GM19023 (cell line): ENCODE results near the gene SYT1.
A peak's percentile ranks its signal among the peaks of the same experiment; 100 is the strongest.

ENCODE experiments used
- ATAC-seq: cut with Tn5 transposase; IDR thresholded peaks from one replicate; pipeline ENCODE4 v1.9.1; 2021; ENCODE audit warnings: mild to moderate bottlenecking, moderate library complexity; ENCODE audit not compliant: unreplicated experiment

Gene SYT1

DNA sequence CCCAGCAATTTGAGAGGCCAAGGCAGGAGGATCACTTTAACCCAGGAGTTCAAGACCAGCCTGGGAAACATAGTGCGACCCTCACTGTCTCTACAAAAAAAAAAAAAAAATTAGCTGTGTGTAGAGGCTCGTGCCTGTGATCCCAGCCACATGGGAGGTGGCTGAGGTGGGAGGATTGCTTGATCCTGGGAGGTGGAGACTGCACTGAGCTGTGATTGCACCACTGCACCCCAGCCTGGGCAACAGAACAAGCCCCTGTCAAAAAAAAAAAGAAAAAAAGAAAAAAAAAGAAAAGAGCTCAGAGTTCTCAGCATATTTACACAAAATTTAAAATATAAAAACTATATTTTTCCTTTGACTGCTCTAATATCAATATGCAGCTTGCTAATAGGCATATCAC lies 260.8 kb downstream of the SYT1 start:
- no peak for ATAC-seq

DNA sequence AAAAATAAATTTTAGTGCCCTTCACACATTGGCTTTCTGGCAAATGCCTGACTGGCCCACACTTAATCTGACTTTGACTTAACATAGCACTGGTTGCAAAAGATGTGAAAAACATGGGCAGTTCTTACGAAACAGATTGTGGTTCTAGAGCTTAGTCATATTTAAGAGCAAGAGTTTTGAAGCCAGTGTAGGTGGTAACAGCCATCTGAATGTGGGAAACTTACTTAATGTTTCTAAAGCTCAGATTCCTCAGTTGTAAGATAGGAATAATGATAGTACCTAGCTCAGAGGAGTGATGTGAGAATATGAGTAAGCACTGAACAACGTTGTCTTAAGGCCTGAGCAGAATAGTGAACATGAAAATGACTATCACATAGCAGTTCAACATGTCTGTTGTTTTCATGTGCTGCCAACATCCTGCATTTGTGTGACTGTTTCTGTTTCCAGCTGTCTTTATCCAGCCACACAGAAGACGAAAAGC lies 262.7 kb downstream of the SYT1 start:
- peak; percentile 94 for ATAC-seq

DNA sequence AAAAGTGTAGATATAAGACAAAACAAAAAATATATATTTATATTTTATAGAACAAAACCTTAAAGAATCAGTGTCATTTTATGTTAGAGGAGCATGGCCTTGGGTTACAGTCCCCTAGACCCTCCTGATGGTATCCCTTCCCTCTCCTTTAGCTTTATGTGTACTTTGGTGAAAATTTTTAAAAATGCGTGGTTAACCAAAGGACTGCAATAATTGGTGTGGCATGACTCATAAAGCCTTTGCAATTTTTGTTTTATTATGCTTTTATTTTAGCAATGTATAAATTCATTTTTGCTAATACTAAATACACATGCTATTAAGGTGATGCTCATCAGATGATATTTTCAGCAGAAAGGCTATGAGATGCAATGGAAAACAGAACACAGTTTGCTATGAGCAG lies 264.4 kb downstream of the SYT1 start:
- no peak for ATAC-seq

DNA sequence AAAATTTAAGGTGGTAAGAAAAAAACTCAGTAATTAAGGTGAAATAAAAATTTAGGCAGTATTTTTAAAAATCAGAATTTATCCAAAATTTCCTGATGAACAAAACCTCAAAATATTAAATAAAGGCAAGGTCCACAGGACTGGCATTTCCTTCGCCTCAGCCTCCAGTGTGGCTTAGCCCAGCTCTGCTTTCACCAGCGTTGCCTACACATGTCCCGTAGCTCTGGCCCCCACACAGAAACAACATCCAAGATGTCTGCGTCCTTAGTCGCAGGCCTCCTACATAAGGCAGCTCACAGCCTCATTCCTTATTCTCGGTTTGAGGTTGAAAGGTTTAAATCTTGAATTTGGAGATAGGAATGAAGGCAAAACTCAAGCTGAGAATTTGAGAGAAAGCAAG lies 274.3 kb downstream of the SYT1 start:
- no peak for ATAC-seq

DNA sequence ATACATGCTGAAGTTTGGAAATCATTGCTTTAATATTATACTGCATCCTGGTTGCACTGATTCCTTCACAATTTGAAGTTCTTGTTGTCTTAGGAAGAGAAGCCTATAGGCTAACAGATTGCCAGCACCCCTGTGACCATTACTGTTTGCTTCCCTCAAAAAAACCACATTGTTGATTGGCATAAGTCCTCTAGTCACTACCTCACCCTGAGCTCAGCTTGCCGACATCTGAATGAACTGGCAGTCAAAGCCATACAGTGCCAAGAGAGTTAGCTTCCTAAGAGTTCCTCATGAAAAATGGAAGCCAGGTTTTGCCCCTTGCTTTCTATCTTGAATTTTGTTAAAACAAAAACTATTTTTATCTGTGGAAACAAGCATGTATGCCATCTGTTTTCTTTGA lies 276.1 kb downstream of the SYT1 start:
- ATAC-seq, result no peak

DNA sequence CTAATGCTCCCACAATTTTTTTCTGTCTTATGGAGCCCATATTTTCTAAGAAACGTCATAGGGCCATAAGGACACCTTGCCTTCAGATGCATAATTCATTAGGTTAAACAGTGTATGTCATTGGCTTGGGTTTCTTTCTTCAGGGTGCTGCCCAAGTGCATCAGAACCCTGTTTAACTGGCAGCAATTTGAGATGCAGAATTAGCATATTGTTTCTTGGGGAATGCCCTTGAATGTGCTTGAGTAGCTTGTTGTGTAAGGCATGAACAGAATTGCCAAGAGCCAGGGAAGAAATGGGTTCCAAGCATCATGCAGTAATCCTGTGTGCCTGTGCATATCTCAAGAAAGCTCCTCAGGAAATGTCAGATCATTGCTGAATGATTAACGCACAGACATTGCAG lies 277.2 kb downstream of the SYT1 start:
- no peak for ATAC-seq

DNA sequence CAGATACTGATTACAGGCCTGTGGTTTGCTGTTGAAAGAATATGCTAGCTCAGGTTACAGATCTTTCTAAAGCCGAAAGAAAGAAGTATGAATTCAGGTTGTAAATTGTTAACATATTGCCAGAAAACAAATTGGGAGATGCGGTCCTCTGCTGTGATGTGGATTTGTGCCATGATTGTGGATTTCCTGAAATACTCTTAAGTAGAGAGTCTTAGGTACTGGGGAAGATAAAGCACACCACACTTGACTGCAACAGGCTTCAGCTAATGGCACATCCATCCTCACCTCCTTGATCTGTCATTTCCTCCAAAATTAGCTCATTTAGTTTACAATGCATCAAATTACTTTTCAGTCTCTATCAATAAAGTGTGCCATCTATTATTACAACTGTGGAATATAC lies 279.2 kb downstream of the SYT1 start:
- ATAC-seq, result no peak

DNA sequence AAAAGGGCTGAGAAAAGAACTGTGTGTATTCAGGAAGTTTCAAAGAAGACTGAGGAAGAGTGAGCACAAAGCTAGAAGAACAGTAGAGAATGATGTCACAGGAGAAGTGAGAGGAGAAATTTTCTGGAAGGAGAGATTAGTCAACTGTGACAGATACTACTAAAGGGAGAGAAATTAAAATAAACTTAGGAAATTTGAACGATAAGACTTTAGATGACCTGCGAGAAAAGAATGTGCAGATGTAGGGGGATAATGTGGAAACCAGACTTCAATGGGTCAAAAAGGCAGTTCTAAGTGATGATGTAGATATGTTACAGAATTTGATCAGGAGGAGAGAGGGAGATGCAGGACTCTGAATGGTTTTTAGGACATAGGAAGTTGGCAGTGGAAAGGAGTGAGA lies 287.4 kb downstream of the SYT1 start:
- ATAC-seq, result no peak

DNA sequence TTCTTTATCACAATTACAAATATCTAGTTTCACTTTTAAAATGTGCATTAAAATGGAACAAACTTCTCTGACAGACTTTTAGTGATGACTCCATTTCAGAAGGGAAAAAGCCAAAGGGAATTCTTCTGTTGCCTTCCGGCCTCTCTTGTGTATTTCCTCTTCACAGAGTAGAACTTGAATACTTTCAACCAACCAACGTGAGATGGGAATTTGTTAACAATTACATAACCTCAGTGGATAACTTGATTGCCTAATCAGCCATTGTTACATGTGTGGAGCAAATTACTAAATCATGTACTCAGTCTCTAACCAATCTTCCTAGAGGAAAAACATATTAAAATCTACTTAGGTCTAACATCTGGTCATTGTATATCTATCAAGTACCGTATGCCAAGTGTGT lies 291.1 kb downstream of the SYT1 start:
- ATAC-seq, result no peak

DNA sequence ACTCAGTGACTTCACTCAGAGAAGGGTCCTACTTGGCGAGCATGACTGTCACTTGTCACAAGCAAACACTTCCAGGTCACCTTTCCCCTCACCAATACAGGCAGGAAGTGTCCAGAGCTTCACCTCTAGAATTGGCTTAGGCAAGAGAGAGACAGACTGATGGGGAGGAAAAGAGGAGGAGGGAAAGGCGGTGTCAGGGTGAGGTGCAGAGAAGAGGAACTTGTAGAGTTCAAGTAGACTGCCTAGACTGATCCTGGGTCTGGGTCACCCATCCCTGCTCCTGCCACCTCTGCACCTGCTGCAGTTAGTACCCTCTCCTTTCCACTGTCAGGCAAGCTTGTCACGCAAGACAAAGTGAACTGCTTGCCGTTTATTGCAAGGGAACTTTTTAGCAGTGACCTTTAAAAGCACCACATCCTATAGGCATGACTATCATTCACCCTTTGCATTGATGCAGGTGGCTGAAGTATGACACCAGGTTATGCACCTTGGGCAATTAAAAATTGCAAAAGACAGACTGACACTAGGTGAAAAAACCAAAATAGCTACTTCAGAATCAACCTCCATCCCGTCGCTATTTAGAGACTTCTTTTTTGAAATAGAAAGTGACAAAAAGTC lies 292.4 kb downstream of the SYT1 start:
- peak; percentile 53 for ATAC-seq

DNA sequence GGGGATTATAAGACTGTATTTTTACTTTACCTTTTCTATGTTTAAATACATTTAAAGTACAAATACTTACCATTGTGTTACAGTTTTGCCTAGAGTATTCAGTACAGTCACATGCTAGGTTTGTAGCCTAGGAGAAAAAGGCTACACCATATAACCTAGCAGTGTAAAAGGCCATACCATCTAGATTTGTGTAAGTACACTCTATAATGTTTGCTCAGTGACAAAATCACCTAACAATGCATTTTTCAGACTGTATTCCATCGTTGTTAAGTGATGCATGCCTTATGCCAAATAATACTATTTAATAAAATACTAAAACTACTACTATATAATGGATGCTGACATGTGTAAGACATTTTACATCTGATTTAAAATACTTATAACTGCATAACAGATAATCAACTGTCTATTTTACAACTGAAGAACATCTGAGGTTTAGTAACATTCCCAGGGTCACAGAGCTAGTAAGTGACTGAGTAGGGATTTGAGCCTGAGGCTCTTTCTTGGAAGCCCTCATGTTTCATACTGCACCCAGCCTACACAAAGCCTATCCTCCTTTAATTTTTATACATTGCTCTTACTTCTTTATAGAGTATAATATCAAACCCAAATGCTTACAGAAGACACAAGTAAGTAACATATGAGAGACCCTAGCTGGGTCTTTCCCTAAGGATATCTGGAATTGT lies 296.8 kb downstream of the SYT1 start:
- no peak for ATAC-seq

DNA sequence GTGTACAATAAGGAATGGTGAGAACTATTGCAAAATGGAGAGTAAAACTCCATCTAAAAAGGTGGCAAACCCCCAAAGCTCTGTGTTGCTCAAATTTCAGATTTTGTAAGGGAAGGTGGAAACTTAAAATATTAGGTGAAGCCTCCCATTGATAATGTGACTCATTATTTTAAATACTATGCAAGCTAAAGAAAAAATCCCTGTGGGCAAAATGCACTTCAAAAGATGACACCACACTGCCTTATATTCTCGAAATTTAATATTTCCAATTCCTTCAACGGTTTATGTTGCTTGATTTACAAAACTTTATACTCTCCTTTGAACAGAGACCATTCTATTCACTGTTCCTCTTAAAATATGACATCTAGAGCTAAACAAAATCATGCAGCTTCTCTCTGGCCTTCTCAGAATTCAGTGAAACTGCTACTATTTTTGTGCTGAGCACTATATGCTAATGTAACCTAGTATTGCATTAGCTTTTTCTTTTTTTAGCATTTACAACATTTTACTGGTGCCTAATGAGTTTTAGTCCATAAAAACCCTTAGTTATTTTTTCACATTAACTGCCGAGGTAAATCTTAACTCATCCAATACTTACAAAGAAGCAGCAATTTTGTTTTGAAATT lies 297.7 kb downstream of the SYT1 start:
- no peak for ATAC-seq

DNA sequence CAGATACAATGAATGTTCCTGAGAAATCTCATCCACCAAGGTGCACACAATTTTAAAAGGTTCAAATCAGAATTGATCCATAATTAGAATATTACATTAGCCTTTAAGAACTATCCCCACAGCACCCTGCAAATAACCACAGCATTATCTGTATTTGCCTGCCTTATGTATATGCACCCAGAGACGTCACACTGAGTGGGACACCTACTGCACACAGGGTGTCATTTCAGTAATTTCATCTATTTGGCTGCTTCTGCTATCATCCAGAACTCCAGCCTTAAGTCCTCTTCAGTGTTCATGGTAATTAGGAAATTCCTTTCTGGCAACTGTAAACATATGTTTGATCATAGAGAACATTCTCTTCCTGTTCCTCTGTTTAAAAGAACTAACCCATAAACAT lies 298.4 kb downstream of the SYT1 start:
- no peak for ATAC-seq

DNA sequence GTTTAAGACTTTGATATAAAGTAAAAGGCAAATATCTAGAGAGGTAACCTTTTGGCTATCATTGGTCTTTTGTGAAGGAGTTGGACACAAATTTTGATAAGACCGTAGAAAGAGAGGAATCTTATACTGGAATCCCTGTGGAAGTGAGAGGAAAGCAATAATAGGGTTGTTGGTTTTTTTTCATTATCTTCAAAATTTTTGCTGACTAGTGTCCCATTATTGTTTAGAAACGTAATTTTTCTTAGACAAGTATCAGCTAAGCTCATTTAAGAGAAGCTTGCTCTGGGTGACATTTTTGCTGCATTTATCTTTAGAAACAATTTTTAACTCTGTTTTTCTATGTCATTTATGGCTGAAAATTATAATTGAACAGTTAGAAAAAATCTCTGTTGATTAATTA lies 300.3 kb downstream of the SYT1 start:
- no peak for ATAC-seq

DNA sequence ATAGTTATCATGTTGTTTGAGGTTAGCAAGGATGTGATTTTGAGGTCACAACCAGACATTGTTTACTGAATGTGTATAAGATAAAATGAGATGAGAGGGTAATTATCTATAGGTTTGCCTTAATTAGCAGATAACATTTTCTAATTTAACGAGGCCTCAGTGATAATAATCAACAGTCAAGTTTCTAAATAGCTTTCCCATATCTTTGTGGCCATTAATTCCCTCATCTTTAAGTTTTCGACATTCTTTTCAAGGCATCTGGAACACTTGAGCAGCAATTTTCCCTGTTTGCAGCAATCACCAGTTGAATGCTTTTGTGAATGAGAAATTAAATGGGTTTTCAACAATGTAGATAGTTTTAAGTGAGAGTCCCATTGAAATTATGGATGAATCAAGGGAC lies 304.1 kb downstream of the SYT1 start:
- ATAC-seq, result no peak

DNA sequence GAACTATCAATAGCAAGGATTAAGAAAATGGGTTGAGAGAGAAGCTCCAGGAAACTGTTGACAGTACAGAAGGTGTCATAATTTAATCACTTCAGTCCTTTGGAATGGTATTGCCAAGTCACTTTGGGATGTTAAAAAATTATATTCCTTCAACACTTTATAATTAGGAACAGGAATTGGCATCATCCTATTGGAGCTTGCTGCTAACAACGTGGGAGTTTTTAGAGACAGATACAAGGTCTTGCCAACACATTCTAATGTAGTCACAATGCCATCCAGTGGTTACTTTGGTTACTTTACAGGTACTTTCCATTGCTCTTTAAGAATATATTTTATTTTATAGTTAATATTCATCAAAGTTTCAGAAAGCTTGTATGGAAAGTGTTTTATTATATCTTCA lies 310.1 kb downstream of the SYT1 start:
- peak; percentile 71 for ATAC-seq

DNA sequence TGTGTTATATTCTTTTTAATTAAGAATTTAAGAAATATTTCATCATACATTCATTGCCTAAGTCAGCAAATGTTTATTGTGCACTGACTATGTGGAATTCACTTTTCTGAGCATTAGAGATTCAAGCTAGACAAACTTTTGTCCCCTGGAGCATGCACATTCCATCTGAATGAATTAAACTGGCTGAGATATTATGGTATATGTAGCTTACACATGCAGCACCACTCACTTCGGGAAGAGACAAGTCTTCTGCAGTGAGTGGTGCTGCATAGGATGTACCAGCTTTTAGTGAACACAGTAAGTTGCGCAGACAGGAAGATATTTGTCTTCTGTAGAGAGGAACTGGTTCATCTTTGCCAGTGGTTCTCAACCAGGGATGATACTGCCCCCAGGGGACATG lies 318.4 kb downstream of the SYT1 start:
- no peak for ATAC-seq

DNA sequence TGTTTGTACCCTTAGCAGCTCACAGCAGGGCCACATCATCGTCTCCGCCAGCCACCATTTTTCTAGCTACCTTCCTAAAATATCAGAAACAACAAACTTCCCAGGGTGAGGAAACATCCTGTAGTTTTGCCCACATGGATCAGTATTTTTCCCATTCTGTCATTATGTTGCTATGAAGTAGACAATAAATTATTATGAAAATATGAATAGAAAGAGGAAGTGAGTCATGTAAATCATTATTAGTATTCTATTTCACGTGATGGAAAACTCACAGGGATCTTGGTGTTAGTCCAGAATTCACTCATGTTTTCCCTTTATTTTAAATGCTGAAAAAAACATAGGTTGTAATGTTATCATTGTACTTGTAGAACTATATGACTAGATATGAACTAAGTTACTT lies 319.4 kb downstream of the SYT1 start:
- no peak for ATAC-seq

DNA sequence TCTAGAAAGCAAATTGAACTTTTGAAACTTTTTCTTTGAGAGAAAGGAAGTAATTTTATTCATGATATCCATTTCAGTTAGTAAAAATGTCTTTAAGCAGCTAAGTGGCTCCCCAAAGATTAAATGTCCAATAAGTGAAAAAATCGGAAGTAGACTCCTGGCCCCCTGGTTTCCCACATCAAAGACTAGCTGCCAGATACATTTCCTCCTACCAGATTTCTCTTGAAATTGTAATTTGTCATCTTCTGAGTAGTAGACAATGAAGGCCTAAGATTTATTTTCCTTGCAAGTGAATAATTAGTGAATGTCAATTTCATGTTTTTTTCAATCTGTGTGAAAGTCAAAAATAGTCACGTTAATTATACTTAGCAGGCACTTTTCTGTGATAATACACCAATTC lies 321.9 kb downstream of the SYT1 start:
- ATAC-seq, result no peak

DNA sequence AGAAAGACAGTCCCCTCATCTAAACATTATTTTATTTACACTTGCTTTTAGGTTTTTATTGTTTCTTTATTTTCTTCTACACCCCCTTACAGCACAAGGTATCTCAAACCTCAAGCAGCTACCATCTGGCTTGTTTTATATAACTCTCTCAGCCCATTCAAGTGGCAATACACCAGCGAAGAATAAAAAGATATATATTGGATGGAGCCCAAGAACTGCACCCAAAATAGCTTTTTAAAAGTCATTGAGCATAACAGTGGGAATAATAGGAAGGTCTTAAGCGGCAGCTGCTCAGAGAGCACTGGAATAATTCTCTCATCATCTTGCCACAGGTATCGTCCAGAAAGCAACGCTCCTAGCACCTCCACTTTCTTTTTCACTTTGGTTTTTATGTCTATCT lies 322.5 kb downstream of the SYT1 start:
- no peak for ATAC-seq

DNA sequence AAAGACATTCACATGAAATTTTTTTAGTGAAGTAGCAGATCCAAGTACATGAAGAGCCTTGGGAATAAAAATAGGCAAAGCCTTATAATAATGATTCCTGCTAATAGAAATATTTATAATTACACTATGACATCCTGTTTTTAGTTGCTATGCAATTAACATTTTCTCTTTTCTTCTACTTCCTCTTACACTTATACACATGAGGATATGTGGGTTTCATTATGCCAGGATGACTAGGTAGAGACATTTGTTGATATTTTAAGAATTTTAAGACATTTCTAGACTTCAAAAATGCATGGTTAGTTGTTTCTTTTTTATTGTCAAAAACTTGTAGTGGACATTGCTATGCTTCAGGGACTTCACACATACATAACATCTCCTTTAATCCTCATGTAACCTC lies 326.8 kb downstream of the SYT1 start:
- no peak for ATAC-seq

DNA sequence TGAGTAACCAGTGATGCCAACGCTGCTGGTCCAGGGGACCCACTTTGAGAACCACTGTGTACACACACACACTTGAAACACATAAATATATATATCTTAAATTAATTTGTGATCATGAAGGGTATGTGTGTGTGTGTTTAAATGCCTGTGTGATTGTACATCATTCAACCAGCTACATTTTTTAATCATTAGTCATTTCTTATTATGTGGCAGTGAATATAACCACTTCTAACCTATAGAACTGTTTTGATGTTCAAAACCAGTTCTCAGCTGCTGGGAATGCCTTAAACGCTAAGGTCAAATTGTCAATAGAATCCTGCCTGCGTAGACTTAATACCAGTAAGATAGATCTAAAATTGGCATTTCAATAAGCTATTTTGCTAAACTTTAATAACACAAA lies 330.0 kb downstream of the SYT1 start:
- no peak for ATAC-seq

DNA sequence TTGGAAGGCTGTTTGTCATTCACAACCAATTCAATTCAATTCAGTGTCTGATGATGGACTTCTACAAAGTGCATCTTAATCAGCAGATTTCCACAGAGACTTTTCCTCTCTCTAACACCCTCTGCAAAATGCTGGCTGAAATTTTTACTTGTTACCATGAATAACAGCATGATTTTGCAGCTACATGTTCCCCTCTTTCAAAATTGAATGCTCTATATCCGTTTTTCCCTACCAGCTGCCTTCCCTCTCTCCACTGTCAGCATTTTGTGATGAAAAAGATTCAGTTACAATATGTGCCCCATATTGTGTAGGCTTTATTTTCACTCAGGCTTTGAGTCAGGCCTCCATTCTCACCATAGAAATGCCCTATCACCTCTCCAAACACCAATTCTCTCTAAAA lies 334.6 kb downstream of the SYT1 start:
- no peak for ATAC-seq
